Keratinocyte (primary cell): ENCODE measurements around the gene TPK1.

Source experiments
- EZH2 ChIP-seq: IDR thresholded peaks from one replicate; pipeline ENCODE4 v1.6.1; 2012; ENCODE audit warnings: inconsistent platforms, mild to moderate bottlenecking, low read length, moderate library complexity
- TF ChIP-seq, protein P1 (sequence below), 3 experiments: IDR thresholded peaks in 1 of 3; conservative IDR thresholded peaks in 1 of 3; optimal IDR thresholded peaks in 1 of 3; 2 replicates in 2 of 3; 3 replicates in 1 of 3; pipeline versions ENCODE3 to v1.5.1; 2011; ENCODE audit warnings: low read length in 3 of 3, mild to moderate bottlenecking in 3 of 3, moderate library complexity in 2 of 3, control low read depth in 1 of 3, inconsistent platforms in 1 of 3; ENCODE audit not compliant: insufficient read depth in 2 of 3; ENCODE audit errors: extremely low read depth in 1 of 3

GRCh38 chr7:144824360-144824759 is 11.5 kb downstream of the TPK1 start:
- TF ChIP-seq, protein P1, sequence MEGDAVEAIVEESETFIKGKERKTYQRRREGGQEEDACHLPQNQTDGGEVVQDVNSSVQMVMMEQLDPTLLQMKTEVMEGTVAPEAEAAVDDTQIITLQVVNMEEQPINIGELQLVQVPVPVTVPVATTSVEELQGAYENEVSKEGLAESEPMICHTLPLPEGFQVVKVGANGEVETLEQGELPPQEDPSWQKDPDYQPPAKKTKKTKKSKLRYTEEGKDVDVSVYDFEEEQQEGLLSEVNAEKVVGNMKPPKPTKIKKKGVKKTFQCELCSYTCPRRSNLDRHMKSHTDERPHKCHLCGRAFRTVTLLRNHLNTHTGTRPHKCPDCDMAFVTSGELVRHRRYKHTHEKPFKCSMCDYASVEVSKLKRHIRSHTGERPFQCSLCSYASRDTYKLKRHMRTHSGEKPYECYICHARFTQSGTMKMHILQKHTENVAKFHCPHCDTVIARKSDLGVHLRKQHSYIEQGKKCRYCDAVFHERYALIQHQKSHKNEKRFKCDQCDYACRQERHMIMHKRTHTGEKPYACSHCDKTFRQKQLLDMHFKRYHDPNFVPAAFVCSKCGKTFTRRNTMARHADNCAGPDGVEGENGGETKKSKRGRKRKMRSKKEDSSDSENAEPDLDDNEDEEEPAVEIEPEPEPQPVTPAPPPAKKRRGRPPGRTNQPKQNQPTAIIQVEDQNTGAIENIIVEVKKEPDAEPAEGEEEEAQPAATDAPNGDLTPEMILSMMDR (optimal IDR thresholded peaks at IDR 0.05 in 1 of 3, IDR thresholded peaks at IDR 0.05 in 1 of 3, conservative IDR thresholded peaks at IDR 0.05 in 1 of 3; ENCODE audit: extremely low read depth in 1 of 3, insufficient read depth in 2 of 3, low read length in 3 of 3), result no peak
- no peak for TF ChIP-seq EZH2
